Panc1 (cell line): ENCODE measurements around the gene SMIM7. TPM values are rescaled to one million over a fixed set of nuclear protein-coding genes. Genes with fewer than 3 reads are reported as not detected.
"Not testable (repeated sequence)": the region's sequence is repeated elsewhere in the genome, so short reads cannot be mapped to it uniquely, and the experiment has no call there.

ENCODE experiments used
- ATAC-seq: fragments of 200-7000 bp; cut with Tn5 transposase; 2 replicates; pipeline ENCODE4 v1.9.1; 2020; ENCODE audit warnings: mild to moderate bottlenecking, moderate library complexity
- BruUV-seq: library from RNA; stranded (reverse); fragments of 400-500 nt; replicated peaks from 2 replicates; lab custom pipeline; 2021; lab: Mats Ljungman, UMichigan
- CTCF ChIA-PET: fragments of 300-600 bp; sonication (Branson Sonifier 250); formaldehyde crosslinking; loops from one replicate; lab custom pipeline; 2022; ENCODE audit warnings: antibody characterized with exemption; lab: Charles Lee
- POLR2A ChIA-PET: fragments of 300-600 bp; sonication (Branson Sonifier 250); formaldehyde crosslinking; loops from one replicate; lab custom pipeline; 2022; ENCODE audit warnings: antibody characterized with exemption; lab: Charles Lee
- DNase-seq: peaks from one replicate; pipeline ENCODE4 v3.0.0-alpha.2; 2010; ENCODE audit warnings: low read depth, low spot score
- H3K27ac ChIP-seq: 2 replicates; pipeline ENCODE4 v1.5.1; 2011; ENCODE audit warnings: mild to moderate bottlenecking, low read length, inconsistent platforms
- H3K27me3 ChIP-seq: fragments of 200-500 bp; sonication (Bioruptor generic); 2 replicates; pipeline ENCODE4 v1.6.0; 2014; ENCODE audit warnings: low read length, inconsistent platforms; ENCODE audit not compliant: control insufficient read depth, insufficient read depth
- H3K36me3 ChIP-seq: fragments of 200-500 bp; sonication (Bioruptor generic); 2 replicates; pipeline ENCODE4 v1.5.1; 2014; ENCODE audit warnings: inconsistent platforms, mild to moderate bottlenecking, low read length, moderate library complexity; ENCODE audit not compliant: control insufficient read depth, insufficient read depth
- H3K4me1 ChIP-seq: 2 replicates; pipeline ENCODE4 v1.5.1; 2011; ENCODE audit warnings: inconsistent platforms, mild to moderate bottlenecking, low read length, moderate library complexity; ENCODE audit not compliant: control insufficient read depth, insufficient read depth
- H3K4me3 ChIP-seq, 2 experiments: 2 replicates each; pipeline ENCODE4 v1.5.1; 2011 to 2012; ENCODE audit warnings: low read depth in 2 of 2, low read length in 2 of 2, mild to moderate bottlenecking in 2 of 2, inconsistent platforms in 1 of 2, moderate library complexity in 1 of 2
- H3K9me3 ChIP-seq: fragments of 200-500 bp; sonication (Bioruptor generic); 2 replicates; pipeline ENCODE4 v1.5.1; 2014; ENCODE audit warnings: low read depth, mild to moderate bottlenecking, inconsistent platforms, low read length, moderate library complexity; ENCODE audit not compliant: control insufficient read depth, insufficient read depth
- POLR2AphosphoS5 ChIP-seq: IDR thresholded peaks from 2 replicates; pipeline ENCODE4 v1.6.1; 2012; ENCODE audit warnings: mild to moderate bottlenecking, low read depth, low read length, moderate library complexity
- SIN3A ChIP-seq: IDR thresholded peaks from 2 replicates; pipeline ENCODE4 v1.6.1; 2012; ENCODE audit warnings: low read depth, mild to moderate bottlenecking, low read length, moderate library complexity, borderline replicate concordance; ENCODE audit not compliant: insufficient read depth
- TCF7L2 ChIP-seq: IDR thresholded peaks from 2 replicates; pipeline ENCODE4 v1.6.1; 2011; ENCODE audit warnings: mild to moderate bottlenecking, low read depth, low read length, inconsistent platforms
- in situ Hi-C: cut with HindIII; loops from 2 replicates; pipeline ENCODE4 v1.10.0; 2016; ENCODE audit warnings: low sequenced_read_pairs, low pct_unique_long_range_greater_than_20kb
- intact Hi-C: fragments of 100-400 bp; cut with micrococcal nuclease; formaldehyde crosslinking; loops from one replicate; pipeline ENCODE4 v1.10.0; 2022; ENCODE audit not compliant: unreplicated experiment
- total RNA-seq: library from RNA; stranded (reverse); gene quantifications from one replicate; pipeline ENCODE4 v1.2.1, GENCODE V29; 2021; ENCODE audit not compliant: unreplicated experiment
- TF ChIP-seq, protein P1 (sequence below), 2 experiments: IDR thresholded peaks; 2 replicates each; pipeline ENCODE4 v1.6.1; 2011 to 2012; ENCODE audit warnings: low read depth in 2 of 2, control low read depth in 1 of 2, low read length in 1 of 2, mild to moderate bottlenecking in 1 of 2, moderate library complexity in 1 of 2; ENCODE audit not compliant: insufficient read depth in 1 of 2
- TF ChIP-seq, protein P2 (sequence below): fragments of 450-650 bp; IDR thresholded peaks from 2 replicates; pipeline ENCODE4 v1.5.1; 2017; ENCODE audit warnings: mild to moderate bottlenecking

Gene SMIM7
- total RNA-seq, 1 experiment from 2014 or later = 70.7 TPM

DNA sequence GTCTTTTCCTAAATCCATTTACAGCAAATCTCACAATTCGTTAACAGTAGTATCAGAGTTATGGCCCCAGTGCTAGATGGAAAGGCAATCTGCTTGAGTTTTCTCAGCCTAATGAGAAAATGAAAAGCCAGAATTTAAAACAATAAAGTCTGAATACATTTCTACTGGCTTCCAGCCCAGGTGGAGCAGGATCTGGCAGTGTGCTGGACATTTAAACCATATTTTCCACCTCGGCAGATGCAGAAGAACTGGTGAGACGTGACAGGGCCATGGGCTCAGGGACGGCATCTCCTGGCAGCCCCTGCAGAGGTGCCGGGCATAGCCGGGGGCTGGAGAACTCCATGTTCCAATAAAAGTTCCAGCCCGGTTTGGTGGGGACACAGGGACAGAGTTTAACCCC, 7.1 kb downstream of the SMIM7 start:
- in situ Hi-C loops = no loop called here
- POLR2A ChIA-PET = no interaction called here

DNA sequence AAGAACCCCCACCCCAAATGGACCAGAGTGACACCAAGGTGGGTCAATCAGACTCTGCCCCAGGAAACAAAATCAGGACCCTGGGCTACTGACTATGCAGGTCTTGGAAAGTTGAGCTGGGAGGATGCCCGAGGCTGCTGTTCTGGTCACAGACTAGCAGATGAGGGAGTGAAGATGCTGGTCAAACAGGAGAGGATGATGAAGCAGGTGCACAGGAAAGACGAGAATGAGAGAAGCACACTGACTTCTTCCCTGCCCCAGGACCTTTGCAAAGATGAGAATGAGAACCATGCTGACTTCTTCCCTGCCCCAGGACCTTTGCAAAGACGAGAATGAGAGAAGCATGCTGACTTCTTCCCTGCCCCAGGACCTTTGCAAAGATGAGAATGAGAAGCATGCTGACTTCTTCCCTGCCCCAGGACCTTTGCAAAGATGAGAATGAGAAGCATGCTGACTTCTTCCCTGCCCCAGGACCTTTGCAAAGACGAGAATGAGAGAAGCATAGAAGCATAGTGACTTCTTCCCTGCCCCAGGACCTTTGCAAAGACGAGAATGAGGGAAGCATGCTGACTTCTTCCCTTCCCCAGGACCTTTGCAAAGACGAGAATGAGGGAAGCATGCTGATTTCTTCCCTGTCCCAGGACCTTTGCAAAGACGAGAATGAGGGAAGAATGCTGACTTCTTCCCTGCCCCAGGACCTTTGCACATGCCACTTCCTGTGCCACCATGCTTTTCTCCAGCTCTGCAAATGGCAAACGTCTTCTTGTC, 8.3 kb downstream of the SMIM7 start:
- H3K36me3 ChIP-seq, H3K9me3 ChIP-seq, H3K27me3 ChIP-seq, H3K4me1 ChIP-seq, H3K4me3 ChIP-seq, BruUV-seq, H3K27ac ChIP-seq, in situ Hi-C loops, intact Hi-C loops, POLR2A ChIA-PET, ATAC-seq, DNase-seq, CTCF ChIA-PET: not testable (repeated sequence)

More for the DNA sequence above, 7.1 kb downstream of the SMIM7 start:
- no peak overlapping the region for H3K27ac ChIP-seq
- intact Hi-C loops = no loop called here
- no peaks in the 10 kb centered on the region for H3K4me1 ChIP-seq
- DNase-seq (no peak), ATAC-seq (no peak)
- no peak overlapping the region for H3K4me3 ChIP-seq
- no peaks in the 10 kb centered on the region for H3K27me3 ChIP-seq
- H3K9me3 ChIP-seq = no peaks in the 10 kb centered on the region
- BruUV-seq = no TSS peak
- H3K36me3 ChIP-seq = peaks cover 1% of the 10 kb centered on the region; the same call in 1 of the 2 replicates
- CTCF ChIA-PET = no interaction called here
- TF ChIP-seq, protein P1, sequence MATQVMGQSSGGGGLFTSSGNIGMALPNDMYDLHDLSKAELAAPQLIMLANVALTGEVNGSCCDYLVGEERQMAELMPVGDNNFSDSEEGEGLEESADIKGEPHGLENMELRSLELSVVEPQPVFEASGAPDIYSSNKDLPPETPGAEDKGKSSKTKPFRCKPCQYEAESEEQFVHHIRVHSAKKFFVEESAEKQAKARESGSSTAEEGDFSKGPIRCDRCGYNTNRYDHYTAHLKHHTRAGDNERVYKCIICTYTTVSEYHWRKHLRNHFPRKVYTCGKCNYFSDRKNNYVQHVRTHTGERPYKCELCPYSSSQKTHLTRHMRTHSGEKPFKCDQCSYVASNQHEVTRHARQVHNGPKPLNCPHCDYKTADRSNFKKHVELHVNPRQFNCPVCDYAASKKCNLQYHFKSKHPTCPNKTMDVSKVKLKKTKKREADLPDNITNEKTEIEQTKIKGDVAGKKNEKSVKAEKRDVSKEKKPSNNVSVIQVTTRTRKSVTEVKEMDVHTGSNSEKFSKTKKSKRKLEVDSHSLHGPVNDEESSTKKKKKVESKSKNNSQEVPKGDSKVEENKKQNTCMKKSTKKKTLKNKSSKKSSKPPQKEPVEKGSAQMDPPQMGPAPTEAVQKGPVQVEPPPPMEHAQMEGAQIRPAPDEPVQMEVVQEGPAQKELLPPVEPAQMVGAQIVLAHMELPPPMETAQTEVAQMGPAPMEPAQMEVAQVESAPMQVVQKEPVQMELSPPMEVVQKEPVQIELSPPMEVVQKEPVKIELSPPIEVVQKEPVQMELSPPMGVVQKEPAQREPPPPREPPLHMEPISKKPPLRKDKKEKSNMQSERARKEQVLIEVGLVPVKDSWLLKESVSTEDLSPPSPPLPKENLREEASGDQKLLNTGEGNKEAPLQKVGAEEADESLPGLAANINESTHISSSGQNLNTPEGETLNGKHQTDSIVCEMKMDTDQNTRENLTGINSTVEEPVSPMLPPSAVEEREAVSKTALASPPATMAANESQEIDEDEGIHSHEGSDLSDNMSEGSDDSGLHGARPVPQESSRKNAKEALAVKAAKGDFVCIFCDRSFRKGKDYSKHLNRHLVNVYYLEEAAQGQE (IDR thresholded peaks at IDR 0.05; ENCODE audit: insufficient read depth in 1 of 2, low read depth in 2 of 2, low read length in 1 of 2) = no peak

- no peak for DNase-seq
- Histone ChIP-seq H3K27ac (no peak overlapping the region), H3K36me3 (no peaks in the 10 kb centered on the region; the same call in none of the 2 replicates), H3K4me3 (no peak overlapping the region), H3K9me3 (no peaks in the 10 kb centered on the region), H3K4me1 (no peaks in the 10 kb centered on the region), H3K27me3 (no peaks in the 10 kb centered on the region)
- in situ Hi-C loops (no loop called here), intact Hi-C loops (no loop called here)
- no TSS peak for BruUV-seq
- TF ChIP-seq, protein P1 (IDR thresholded peaks at IDR 0.05; ENCODE audit: insufficient read depth in 1 of 2, low read depth in 2 of 2, low read length in 1 of 2) = no peak
- TF ChIP-seq TCF7L2 = no peak
- no peak for TF ChIP-seq SIN3A
- TF ChIP-seq, protein P2, sequence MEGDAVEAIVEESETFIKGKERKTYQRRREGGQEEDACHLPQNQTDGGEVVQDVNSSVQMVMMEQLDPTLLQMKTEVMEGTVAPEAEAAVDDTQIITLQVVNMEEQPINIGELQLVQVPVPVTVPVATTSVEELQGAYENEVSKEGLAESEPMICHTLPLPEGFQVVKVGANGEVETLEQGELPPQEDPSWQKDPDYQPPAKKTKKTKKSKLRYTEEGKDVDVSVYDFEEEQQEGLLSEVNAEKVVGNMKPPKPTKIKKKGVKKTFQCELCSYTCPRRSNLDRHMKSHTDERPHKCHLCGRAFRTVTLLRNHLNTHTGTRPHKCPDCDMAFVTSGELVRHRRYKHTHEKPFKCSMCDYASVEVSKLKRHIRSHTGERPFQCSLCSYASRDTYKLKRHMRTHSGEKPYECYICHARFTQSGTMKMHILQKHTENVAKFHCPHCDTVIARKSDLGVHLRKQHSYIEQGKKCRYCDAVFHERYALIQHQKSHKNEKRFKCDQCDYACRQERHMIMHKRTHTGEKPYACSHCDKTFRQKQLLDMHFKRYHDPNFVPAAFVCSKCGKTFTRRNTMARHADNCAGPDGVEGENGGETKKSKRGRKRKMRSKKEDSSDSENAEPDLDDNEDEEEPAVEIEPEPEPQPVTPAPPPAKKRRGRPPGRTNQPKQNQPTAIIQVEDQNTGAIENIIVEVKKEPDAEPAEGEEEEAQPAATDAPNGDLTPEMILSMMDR = no peak
- TF ChIP-seq POLR2AphosphoS5 = no peak
- POLR2A ChIA-PET = no interaction called here
- ATAC-seq = no peak
- CTCF ChIA-PET = no interaction called here
Measured at GRCh38 chr19:16650821-16651220, 9.1 kb downstream of the SMIM7 start.
